Activated CD4-positive, alpha-beta memory T cell treated with anti-CD3 and anti-CD28 coated beads for 36 hours (primary cell): ENCODE results near the gene SCT. TPM values are rescaled to one million over a fixed set of nuclear protein-coding genes. Genes with fewer than 3 reads are reported as not detected.

Source experiments
- CTCF ChIA-PET: fragments of 350-600 bp; sonication (Branson Sonifier 250); formaldehyde crosslinking; loops from one replicate; lab custom pipeline; 2021; ENCODE audit warnings: antibody characterized with exemption, inconsistent platforms; lab: Charles Lee
- POLR2A ChIA-PET: fragments of 350-600 bp; sonication (Branson Sonifier 250); formaldehyde crosslinking; loops from one replicate; lab custom pipeline; 2021; ENCODE audit warnings: antibody characterized with exemption; lab: Charles Lee
- DNase-seq: peaks from one replicate; pipeline ENCODE4 v3.0.0-alpha.2; 2020
- H3K27ac Mint-ChIP-seq: one replicate; pipeline ENCODE4 v1.8.0; 2021; ENCODE audit warnings: mixed read lengths
- H3K27me3 Mint-ChIP-seq: one replicate; pipeline ENCODE4 v1.8.0; 2021; ENCODE audit warnings: mixed read lengths
- H3K36me3 Mint-ChIP-seq: one replicate; pipeline ENCODE4 v1.8.0; 2021; ENCODE audit warnings: mixed read lengths
- H3K4me1 Mint-ChIP-seq: one replicate; pipeline ENCODE4 v1.8.0; 2021; ENCODE audit warnings: low read depth, mixed read lengths
- H3K4me3 Mint-ChIP-seq: one replicate; pipeline ENCODE4 v1.8.0; 2021; ENCODE audit warnings: mild to moderate bottlenecking, mixed read lengths
- H3K9me3 Mint-ChIP-seq: one replicate; pipeline ENCODE4 v1.8.0; 2021; ENCODE audit warnings: mixed read lengths
- intact Hi-C: fragments of 100-400 bp; cut with micrococcal nuclease; formaldehyde crosslinking; loops from one replicate; pipeline ENCODE4 v1.15.1; 2023
- total RNA-seq, 2 experiments: library from RNA; stranded (reverse); gene quantifications; one replicate each; pipeline ENCODE4 v1.2.3, GENCODE V29; 2021

Gene SCT
- total RNA-seq, 2 experiments from 2014 or later: not detected

DNA sequence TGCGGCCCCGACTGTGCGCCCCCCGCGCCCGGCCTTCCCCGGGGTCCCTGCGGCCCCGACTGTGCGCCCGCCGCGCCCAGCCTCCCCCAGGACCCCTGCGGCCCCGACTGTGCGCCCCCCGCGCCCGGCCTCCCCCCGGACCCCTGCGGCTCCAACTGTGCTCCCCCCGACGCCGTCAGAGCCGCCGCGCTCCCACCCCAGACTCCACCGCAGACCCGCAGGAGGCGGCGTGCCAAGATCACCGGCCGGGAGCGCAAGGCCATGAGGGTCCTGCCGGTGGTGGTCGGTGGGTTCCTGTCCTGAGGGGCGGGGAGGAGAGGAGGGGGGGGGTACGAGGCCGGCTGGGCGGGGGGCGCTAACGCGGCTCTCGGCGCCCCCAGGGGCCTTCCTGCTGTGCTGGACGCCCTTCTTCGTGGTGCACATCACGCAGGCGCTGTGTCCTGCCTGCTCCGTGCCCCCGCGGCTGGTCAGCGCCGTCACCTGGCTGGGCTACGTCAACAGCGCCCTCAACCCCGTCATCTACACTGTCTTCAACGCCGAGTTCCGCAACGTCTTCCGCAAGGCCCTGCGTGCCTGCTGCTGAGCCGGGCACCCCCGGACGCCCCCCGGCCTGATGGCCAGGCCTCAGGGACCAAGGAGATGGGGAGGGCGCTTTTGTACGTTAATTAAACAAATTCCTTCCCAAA lies 13.2 kb upstream of the SCT start:
- CTCF ChIA-PET: no interaction called here

DNA sequence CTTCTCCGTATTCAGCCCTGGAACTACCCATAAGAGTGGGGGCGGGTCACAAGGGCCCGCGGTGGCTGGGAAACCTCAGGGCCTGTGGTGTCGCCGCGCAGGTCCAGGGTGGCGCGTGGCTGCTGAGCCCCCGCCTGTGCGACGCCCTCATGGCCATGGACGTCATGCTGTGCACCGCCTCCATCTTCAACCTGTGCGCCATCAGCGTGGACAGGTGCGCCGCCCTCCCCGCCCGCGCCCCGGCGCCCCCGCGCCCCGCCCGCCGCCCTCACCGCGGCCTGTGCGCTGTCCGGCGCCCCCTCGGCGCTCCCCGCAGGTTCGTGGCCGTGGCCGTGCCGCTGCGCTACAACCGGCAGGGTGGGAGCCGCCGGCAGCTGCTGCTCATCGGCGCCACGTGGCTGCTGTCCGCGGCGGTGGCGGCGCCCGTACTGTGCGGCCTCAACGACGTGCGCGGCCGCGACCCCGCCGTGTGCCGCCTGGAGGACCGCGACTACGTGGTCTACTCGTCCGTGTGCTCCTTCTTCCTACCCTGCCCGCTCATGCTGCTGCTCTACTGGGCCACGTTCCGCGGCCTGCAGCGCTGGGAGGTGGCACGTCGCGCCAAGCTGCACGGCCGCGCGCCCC lies 12.5 kb upstream of the SCT start:
- Mint-ChIP-seq H3K36me3 (peaks cover 4% of the 10 kb centered on the region), H3K9me3 (no peaks in the 10 kb centered on the region), H3K27me3 (peaks cover 27% of the 10 kb centered on the region), H3K4me1 (peaks cover 13% of the 10 kb centered on the region), H3K27ac (no peak overlapping the region), H3K4me3 (no peak overlapping the region)
- no peak for DNase-seq
- POLR2A ChIA-PET: interaction anchor here (0.6 kb wide), 1 partner anchor 23 kb away, joined by 3 read pairs; no protein-coding TSS in a partner anchor
- intact Hi-C loops: no loop called here
- CTCF ChIA-PET: interaction anchor here (0.6 kb wide), 1 partner anchor 167 kb away, joined by 10 read pairs; no protein-coding TSS in a partner anchor

More for the DNA sequence above, 13.2 kb upstream of the SCT start:
- H3K27ac Mint-ChIP-seq: no peak overlapping the region
- peaks cover 4% of the 10 kb centered on the region for H3K36me3 Mint-ChIP-seq
- H3K9me3 Mint-ChIP-seq: no peaks in the 10 kb centered on the region
- peaks cover 27% of the 10 kb centered on the region for H3K27me3 Mint-ChIP-seq
- POLR2A ChIA-PET: no interaction called here
- peaks cover 13% of the 10 kb centered on the region for H3K4me1 Mint-ChIP-seq
- H3K4me3 Mint-ChIP-seq: no peak overlapping the region
- no peak for DNase-seq
- intact Hi-C loops: no loop called here

DNA sequence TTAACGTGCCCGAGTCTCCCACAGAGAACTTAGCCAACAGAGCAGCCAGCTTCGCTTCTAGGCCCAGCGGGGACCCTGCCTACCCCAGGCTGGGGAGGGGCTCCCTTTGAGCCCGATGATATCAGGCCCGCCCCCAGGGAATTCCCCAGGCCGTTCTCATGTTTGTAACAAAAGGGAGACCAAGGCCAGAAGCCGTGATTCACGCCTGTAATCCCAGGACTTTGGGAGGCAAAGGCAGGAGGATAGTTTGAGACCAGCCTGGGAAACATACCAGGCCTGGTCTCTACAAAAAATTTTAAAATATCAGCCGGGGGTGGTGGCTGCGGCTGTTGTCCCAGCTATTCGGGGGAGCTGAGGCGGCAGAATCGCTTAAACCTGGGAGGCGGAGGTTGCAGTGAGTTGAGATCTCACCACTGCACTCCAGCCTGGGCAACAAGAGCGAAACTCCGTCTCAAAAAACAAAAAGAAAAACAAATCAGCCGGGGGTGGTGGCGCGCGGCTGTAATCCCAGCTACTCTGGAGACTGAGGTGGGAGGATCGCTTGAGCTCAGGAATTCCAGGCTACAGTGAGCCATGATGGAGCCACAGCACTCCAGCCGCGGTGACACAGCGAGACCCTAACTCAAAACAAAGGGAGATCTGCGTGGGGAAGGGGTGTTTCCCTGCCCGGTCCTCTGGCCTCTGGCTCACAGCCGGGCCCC lies 11.8 kb upstream of the SCT start:
- POLR2A ChIA-PET: interaction anchor here (0.6 kb wide), 1 partner anchor 23 kb away, joined by 3 read pairs; no protein-coding TSS in a partner anchor
- H3K9me3 Mint-ChIP-seq: no peaks in the 10 kb centered on the region
- CTCF ChIA-PET: interaction anchor here (0.6 kb wide), 1 partner anchor 167 kb away, joined by 10 read pairs; no protein-coding TSS in a partner anchor
- peaks cover 27% of the 10 kb centered on the region for H3K27me3 Mint-ChIP-seq
- peaks cover 4% of the 10 kb centered on the region for H3K36me3 Mint-ChIP-seq
- H3K27ac Mint-ChIP-seq: no peak overlapping the region
- H3K4me1 Mint-ChIP-seq: peaks cover 13% of the 10 kb centered on the region
- no peak overlapping the region for H3K4me3 Mint-ChIP-seq
- DNase-seq: no peak
- intact Hi-C loops: no loop called here

DNA sequence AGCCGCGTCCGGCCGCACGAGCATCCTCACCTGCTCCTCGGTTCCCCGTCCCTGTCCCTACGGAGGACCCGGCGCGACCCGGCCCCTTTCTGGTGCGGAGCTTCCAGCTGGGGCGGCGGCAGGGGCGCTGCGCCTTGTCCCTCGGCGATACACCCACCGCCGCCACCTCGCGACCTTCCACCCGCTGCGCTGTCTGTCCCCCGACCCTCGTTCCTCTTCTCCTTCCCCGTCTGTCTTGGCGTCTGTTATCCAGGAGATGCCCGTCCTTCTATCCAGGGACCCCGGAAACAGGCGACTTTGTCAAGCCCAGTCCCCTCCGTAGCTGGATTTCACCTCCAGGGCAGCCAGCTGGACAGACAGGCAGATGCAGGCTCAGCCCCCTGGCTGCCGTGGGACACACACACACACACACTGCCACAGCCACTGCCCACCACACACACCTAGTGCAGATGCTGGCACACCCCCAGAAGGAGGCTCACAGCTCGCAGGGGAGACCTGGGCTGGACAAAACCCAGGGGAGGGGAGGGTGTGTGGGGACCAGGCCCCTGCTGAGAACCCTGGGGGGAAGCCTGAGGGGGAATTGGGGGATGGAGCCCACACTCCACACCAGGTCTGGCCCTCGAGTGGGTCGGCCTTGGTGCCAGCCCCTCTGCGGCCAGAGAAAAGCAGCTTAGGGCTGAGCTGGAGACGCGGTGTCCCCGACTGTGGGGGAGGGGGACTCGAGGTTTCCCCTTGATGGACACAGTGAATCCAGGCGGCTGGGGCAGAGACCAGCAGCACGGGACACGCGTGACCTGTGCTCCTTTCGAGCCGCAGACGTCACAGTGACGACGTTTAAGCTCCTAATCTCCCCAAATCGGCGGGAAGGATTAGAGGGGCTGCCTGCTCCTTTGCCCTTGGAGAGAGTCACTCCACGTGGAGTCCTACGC lies 10.9 kb upstream of the SCT start:
- CTCF ChIA-PET: no interaction called here
- Mint-ChIP-seq H3K27ac (no peak overlapping the region), H3K9me3 (no peaks in the 10 kb centered on the region), H3K27me3 (peaks cover 27% of the 10 kb centered on the region), H3K4me1 (peaks cover 13% of the 10 kb centered on the region), H3K36me3 (peaks cover 4% of the 10 kb centered on the region), H3K4me3 (peak overlapping the region; percentile 49)
- POLR2A ChIA-PET: no interaction called here
- intact Hi-C loops: no loop called here
- DNase-seq: no peak

DNA sequence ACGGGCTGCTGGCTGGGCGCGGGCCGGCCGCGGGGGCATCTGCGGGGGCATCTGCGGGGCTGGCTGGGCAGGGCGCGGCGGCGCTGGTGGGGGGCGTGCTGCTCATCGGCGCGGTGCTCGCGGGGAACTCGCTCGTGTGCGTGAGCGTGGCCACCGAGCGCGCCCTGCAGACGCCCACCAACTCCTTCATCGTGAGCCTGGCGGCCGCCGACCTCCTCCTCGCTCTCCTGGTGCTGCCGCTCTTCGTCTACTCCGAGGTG lies 10.3 kb upstream of the SCT start:
- H3K36me3 Mint-ChIP-seq: peaks cover 4% of the 10 kb centered on the region
- DNase-seq: no peak
- no peaks in the 10 kb centered on the region for H3K9me3 Mint-ChIP-seq
- ChIA-PET CTCF (no interaction called here), POLR2A (no interaction called here)
- H3K27me3 Mint-ChIP-seq: peaks cover 27% of the 10 kb centered on the region
- H3K4me1 Mint-ChIP-seq: peaks cover 13% of the 10 kb centered on the region
- H3K27ac Mint-ChIP-seq: no peak overlapping the region
- H3K4me3 Mint-ChIP-seq: peak overlapping the region; percentile 49
- intact Hi-C loops: no loop called here

DNA sequence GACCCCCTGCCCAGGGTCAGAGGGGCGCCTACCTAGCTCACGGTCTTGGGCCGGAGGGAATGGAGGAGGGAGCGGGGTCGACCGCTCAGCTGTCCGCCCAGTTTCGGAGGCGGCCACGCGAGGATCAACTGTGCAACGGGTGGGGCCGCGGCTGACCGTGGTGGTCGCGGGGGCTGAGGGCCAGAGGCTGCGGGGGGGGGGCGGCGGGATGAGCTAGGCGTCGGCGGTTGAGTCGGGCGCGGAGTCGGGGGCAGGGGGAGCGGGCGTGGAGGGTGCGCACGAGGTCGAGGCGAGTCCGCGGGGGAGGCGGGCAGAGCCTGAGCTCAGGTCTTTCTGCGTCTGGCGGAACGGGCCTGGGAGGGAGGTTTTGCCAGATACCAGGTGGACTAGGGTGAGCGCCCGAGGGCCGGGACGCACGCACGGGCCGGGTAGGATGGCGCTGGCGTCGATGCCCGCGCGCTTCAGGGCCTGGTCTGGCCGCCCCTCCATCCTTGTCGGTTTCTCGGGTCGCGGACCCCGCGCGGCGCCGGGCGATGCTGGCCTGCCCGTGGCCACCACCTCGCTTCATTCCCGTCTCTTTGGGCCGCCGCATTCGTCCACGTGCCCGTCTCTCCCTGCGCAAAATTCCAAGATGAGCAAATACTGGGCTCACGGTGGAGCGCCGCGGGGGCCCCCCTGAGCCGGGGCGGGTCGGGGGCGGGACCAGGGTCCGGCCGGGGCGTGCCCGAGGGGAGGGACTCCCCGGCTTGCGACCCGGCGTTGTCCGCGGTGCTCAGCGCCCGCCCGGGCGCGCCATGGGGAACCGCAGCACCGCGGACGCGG lies 9.7 kb upstream of the SCT start, which contains the start of gene DRD4:
TSS of gene DRD4 (plus strand) at position 759 of the 822 bp plus-strand sequence. CDS start at position 795, 36 bp downstream.
- Mint-ChIP-seq H3K27ac (no peak within 1 kb of the TSS), H3K4me3 (peak within 1 kb of the TSS; percentile 49), H3K27me3 (peaks cover 27% of the 10 kb centered on the region), H3K36me3 (peaks cover 2% of the 10 kb centered on the region), H3K9me3 (no peaks in the 10 kb centered on the region), H3K4me1 (peaks cover 13% of the 10 kb centered on the region)
- POLR2A ChIA-PET: no interaction called here
- intact Hi-C loops: no loop called here
- no peak for DNase-seq
- CTCF ChIA-PET: no interaction called here

DNA sequence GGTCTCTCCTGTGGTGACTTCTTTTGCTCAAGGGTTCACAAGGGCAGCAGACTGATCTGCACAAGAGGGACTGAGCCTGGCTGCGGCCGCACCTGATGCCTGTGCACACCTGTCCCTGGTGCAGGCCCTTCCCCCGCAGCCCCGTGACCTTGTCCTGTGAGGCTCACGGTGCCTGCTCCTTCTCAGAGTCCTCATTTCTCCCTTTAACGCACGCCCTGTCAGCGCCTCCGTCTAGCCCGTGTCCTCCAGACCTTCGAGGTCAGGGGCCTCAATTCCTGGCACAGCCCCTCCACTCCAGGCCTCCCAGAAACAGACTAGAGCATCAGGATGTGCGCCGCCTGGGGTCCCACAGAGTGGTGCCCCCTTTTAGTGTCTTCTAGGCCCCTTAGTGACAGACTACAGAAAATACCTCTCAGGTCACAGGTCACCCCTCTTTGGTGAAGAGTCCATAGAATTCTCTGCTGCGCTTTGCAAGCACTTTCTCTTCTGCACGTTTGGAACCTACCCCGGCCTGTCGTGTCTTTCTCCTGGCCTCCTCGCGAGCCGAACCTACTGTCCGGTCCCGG lies 9.0 kb upstream of the SCT start:
- ChIA-PET POLR2A (no interaction called here), CTCF (no interaction called here)
- no peak for DNase-seq
- no peaks in the 10 kb centered on the region for H3K9me3 Mint-ChIP-seq
- H3K4me1 Mint-ChIP-seq: peaks cover 13% of the 10 kb centered on the region
- H3K36me3 Mint-ChIP-seq: peaks cover 2% of the 10 kb centered on the region
- H3K27me3 Mint-ChIP-seq: peaks cover 27% of the 10 kb centered on the region
- no peak overlapping the region for H3K4me3 Mint-ChIP-seq
- no peak overlapping the region for H3K27ac Mint-ChIP-seq
- intact Hi-C loops: no loop called here

DNA sequence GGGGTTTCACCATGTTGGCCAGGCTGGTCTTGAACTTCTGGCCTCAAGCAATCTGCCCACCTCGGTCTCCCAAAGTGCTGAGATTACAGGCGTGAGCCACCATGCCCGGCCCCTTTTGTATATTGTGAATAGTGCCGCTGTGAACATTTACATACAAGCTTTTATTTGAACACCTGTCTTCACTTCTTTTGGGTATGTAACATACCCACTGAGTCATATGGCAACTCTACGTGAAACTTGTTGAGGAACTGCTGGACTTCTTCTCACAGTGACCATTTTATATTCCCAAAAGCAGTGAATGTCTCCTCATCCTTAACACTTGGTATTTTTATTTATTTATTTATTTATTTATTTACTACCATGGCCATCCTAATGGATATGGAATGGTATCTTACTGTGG lies 3.9 kb upstream of the SCT start:
- CTCF ChIA-PET: no interaction called here
- POLR2A ChIA-PET: no interaction called here
- Mint-ChIP-seq H3K4me1 (peaks cover 20% of the 10 kb centered on the region), H3K4me3 (no peak overlapping the region), H3K27ac (no peak overlapping the region), H3K36me3 (no peaks in the 10 kb centered on the region), H3K27me3 (peaks cover 12% of the 10 kb centered on the region), H3K9me3 (no peaks in the 10 kb centered on the region)
- no peak for DNase-seq
- intact Hi-C loops: no loop called here

DNA sequence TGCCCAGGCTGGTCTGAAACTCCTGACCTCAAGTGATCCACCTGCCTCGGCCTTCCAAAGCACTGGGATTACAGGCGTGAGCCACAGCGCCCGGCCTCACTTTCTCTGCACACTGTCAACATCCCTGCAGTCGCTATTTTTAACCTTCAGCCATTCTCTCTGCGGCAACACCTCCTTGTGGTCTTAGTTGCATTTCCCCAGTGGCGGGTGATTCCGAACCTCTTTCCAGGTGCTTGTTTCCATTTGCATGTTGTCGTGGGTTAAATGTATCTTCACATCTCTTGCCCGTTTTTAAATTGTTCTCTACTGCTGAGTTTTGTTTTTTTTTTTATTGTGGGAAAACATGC lies 2.2 kb upstream of the SCT start:
- no peak overlapping the region for H3K4me3 Mint-ChIP-seq
- H3K9me3 Mint-ChIP-seq: no peaks in the 10 kb centered on the region
- POLR2A ChIA-PET: interaction anchor here (0.7 to 0.8 kb wide), 2 partner anchors 15 to 77 kb away, joined by 3 to 4 read pairs; partner anchors contain the start of gene EPS8L2
- H3K27ac Mint-ChIP-seq: no peak overlapping the region
- no peaks in the 10 kb centered on the region for H3K36me3 Mint-ChIP-seq
- peaks cover 20% of the 10 kb centered on the region for H3K4me1 Mint-ChIP-seq
- H3K27me3 Mint-ChIP-seq: peaks cover 10% of the 10 kb centered on the region
- intact Hi-C loops: no loop called here
- DNase-seq: peak; percentile 48
- CTCF ChIA-PET: interaction anchor here (1.4 kb wide), 1 partner anchor 97 kb away, joined by 4 read pairs; no protein-coding TSS in a partner anchor

DNA sequence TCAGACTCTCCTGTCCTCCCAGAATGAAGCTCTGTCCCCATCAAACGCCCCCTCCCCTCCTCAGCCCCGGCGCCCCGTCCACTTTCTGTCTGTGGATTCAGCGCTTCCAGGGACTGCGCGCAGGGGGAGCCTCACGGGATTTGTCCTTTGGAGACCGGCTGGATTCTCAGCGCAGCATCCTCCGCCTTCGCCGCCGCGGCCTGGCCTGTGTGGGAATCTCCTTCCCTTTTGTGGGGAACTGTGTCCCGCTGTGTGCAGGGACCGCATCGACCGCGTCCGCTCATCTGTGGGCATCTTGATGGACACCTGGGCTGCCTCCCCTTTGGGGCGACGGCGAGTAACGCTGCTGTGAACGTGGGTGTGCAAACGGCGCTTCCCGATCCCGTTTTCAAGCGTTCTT lies 1.1 kb upstream of the SCT start:
- CTCF ChIA-PET: no interaction called here
- Mint-ChIP-seq H3K27me3 (peaks cover 10% of the 10 kb centered on the region), H3K4me3 (no peak overlapping the region), H3K36me3 (peaks cover 1% of the 10 kb centered on the region), H3K27ac (no peak overlapping the region), H3K4me1 (peaks cover 20% of the 10 kb centered on the region), H3K9me3 (no peaks in the 10 kb centered on the region)
- DNase-seq: no peak
- intact Hi-C loops: no loop called here
- POLR2A ChIA-PET: no interaction called here

DNA sequence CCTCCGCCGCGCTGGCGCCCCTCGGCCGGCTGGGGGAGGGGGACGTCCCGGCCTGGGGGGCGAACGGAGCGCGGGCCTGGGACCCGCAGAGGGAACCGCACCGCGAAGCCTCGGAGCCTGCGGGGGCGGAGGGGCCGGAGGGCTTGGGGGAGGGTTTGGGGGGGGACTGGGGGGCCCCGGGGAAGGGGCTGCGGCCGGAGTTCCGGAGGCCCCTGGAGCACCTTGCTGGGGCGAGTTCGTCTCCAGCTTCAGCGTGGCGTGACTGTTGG lies 261 bp upstream of the SCT start:
- CTCF ChIA-PET: interaction anchor here (0.8 to 1.2 kb wide), 2 partner anchors 73 to 80 kb away, joined by 3 read pairs; no protein-coding TSS in a partner anchor
- peaks cover 20% of the 10 kb centered on the region for H3K4me1 Mint-ChIP-seq
- intact Hi-C loops: no loop called here

More for the DNA sequence above, 261 bp upstream of the SCT start:
- Mint-ChIP-seq H3K4me3 (no peak overlapping the region), H3K27ac (no peak overlapping the region), H3K36me3 (peaks cover 1% of the 10 kb centered on the region), H3K9me3 (no peaks in the 10 kb centered on the region), H3K27me3 (peaks cover 10% of the 10 kb centered on the region)
- POLR2A ChIA-PET: no interaction called here
- DNase-seq: no peak
